Measurements from ENCODE around the gene F11. TPM values are rescaled to one million over a fixed set of nuclear protein-coding genes. Genes with fewer than 3 reads are reported as not detected.

The F11 gene
- not detected for total RNA-seq

DNA sequence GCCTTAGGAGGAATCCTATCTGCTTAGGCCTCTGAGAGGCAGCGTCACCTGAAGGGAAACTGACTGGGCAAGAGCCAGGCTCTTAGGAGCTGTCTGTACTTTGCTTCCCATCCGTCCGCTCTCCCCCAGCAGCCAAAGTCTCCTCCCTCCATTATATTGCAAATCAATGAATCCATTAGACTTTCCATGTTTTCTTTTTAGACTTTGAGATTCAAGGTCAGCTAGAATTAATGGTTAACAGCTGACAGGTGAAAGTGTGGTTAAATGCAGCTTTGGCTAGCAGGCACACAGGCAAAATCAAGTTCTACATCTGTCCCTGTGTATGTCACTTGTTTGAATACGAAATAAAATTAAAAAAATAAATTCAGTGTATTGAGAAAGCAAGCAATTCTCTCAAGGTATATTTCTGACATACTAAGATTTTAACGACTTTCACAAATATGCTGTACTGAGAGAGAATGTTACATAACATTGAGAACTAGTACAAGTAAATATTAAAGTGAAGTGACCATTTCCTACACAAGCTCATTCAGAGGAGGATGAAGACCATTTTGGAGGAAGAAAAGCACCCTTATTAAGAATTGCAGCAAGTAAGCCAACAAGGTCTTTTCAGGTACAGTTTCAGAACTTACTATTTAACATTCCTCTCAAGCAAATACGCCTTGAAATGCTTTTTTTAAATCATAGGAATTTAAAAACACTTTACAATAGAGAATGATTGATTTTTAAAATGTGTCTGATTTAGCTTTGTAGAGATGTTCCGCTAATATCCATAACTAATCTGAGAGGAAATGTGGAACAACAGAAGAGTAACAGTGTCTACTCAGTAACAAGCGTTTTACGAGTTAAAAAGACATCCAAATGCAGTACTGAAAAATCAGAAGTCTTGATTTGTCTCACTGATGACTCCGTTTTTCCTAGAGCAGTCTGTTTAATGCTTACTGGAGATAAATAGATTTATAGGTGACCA, at the start of gene F11:
F11 (plus strand) TSS at position 507 of the 970 bp plus-strand sequence. CDS start 948 bp downstream, outside the sequence.

DNA sequence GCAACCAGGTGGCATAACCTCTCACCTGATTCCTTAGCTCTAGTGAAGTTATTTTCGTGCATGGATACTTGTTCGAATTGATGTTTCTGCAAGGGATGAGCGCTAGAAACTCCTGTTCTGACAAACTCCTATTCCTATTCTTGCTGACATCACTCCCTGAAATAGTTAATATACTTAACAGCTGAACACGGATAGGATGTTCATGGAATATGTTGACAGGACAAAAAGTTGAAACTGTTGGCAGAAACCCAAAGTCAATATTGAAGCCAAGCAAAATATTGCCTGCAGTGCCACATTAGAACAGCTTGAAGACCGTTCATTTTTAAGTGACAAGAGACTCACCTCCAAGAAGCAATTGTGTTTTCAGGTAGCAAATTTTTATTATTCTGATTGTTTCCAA, 38.8 kb upstream of the F11 start, which contains the start of gene KLKB1:
KLKB1 (plus strand) TSS at position 287 of the 400 bp plus-strand sequence. CDS start 689 bp downstream, outside the sequence.

Other genes with a start within 250 kb of the F11 start
- gene TLR3, start 197.0 kb upstream of the F11 start, total RNA-seq = 0.63 TPM
- 39.8 TPM for gene FAM149A, start 161.5 kb upstream of the F11 start, total RNA-seq
- gene CYP4V2, start 74.6 kb upstream of the F11 start, total RNA-seq = 15.0 TPM
- not detected for gene KLKB1, start 38.7 kb upstream of the F11 start, total RNA-seq

Data from parietal lobe (tissue), 1 donor.